GM12878 (cell line): ENCODE results near the gene COPS6. TPM values are rescaled to one million over a fixed set of nuclear protein-coding genes. Genes with fewer than 3 reads are reported as not detected.

ENCODE experiments used
- BCL3 ChIP-seq: IDR thresholded peaks from 2 replicates; pipeline ENCODE4 v1.6.1; 2011; ENCODE audit warnings: borderline replicate concordance, low read depth, mild to moderate bottlenecking, moderate library complexity, low read length; ENCODE audit not compliant: insufficient read depth, poor library complexity, severe bottlenecking
- BCLAF1 ChIP-seq: fragments of 450-650 bp; IDR thresholded peaks from 2 replicates; pipeline ENCODE4 v1.6.1; 2017; ENCODE audit warnings: antibody characterized with exemption, mild to moderate bottlenecking, moderate library complexity
- CUX1 ChIP-seq: IDR thresholded peaks from 2 replicates; pipeline ENCODE4 v1.6.1; 2012; ENCODE audit warnings: improper control_type of control experiment, low read depth, low read length; ENCODE audit not compliant: insufficient replicate concordance
- IRF4 ChIP-seq: IDR thresholded peaks from 2 replicates; pipeline ENCODE4 v1.6.1; 2011; ENCODE audit warnings: low read depth, low read length
- JUNB ChIP-seq: IDR thresholded peaks from 2 replicates; pipeline ENCODE4 v1.6.1; 2016; ENCODE audit warnings: antibody characterized with exemption, mild to moderate bottlenecking
- NFXL1 ChIP-seq: fragments of 450-650 bp; IDR thresholded peaks from 2 replicates; pipeline ENCODE4 v1.6.1; 2017; ENCODE audit warnings: antibody characterized with exemption, mild to moderate bottlenecking, borderline replicate concordance
- NFYB ChIP-seq: IDR thresholded peaks from 2 replicates; pipeline ENCODE4 v1.6.1; 2011; ENCODE audit warnings: low read depth, mild to moderate bottlenecking, low read length, improper control_type of control experiment, moderate library complexity; ENCODE audit not compliant: insufficient read depth
- POU2F2 ChIP-seq: IDR thresholded peaks from 3 replicates; pipeline ENCODE4 v1.6.1; 2011; ENCODE audit warnings: low read depth, mild to moderate bottlenecking, low read length, borderline replicate concordance
- SMAD1 ChIP-seq: fragments of 450-650 bp; IDR thresholded peaks from 2 replicates; pipeline ENCODE4 v1.6.1; 2018; ENCODE audit warnings: mild to moderate bottlenecking, low read depth; ENCODE audit not compliant: partially characterized antibody
- USF1 ChIP-seq: IDR thresholded peaks from 2 replicates; pipeline ENCODE4 v1.6.1; 2011; ENCODE audit warnings: borderline replicate concordance, low read depth, mild to moderate bottlenecking, moderate library complexity, mixed read lengths, low read length; ENCODE audit not compliant: insufficient read depth; ENCODE audit errors: extremely low read length
- WRNIP1 ChIP-seq: IDR thresholded peaks from 2 replicates; pipeline ENCODE4 v1.6.1; 2011; ENCODE audit warnings: low read depth, low read length, improper control_type of control experiment, borderline replicate concordance
- ZNF24 ChIP-seq: fragments of 450-650 bp; IDR thresholded peaks from 2 replicates; pipeline ENCODE4 v1.6.1; 2017; ENCODE audit warnings: antibody characterized with exemption, mild to moderate bottlenecking
- ZNF592 ChIP-seq: fragments of 450-650 bp; IDR thresholded peaks from 2 replicates; pipeline ENCODE4 v1.6.1; 2017; ENCODE audit warnings: mild to moderate bottlenecking, moderate library complexity
- ZNF622 ChIP-seq: fragments of 450-650 bp; IDR thresholded peaks from 2 replicates; pipeline ENCODE4 v1.6.1; 2017; ENCODE audit warnings: mild to moderate bottlenecking, inconsistent platforms
- polyA plus RNA-seq, 11 experiments: library from polyadenylated mRNA; depleted of rRNA in 4 of 11; unstranded in 6 of 11; stranded (reverse) in 5 of 11; fragments of >200 nt; fragmentation: Nextera tagmentation in 4 of 11; fragmentation: Illumina TruSeq in 1 of 11; extraction: Ambion mirVana in 4 of 11; extraction: Trizol in 1 of 11; gene quantifications; 1 replicate in 1 of 11; 2 replicates in 10 of 11; pipeline versions ENCODE4 v1.2.1 to v1.2.3, GENCODE V29; 2011 to 2016; ENCODE audit warnings: inconsistent platforms in 2 of 11, missing spikeins in 2 of 11, low read depth in 1 of 11
- total RNA-seq, 4 experiments: library from RNA; depleted of rRNA in 3 of 4; stranded (reverse); fragments of >200 nt in 3 of 4; fragmentation: Illumina TruSeq in 1 of 4; extraction: Trizol in 1 of 4; gene quantifications; 2 replicates each; pipeline versions ENCODE4 v1.2.1 to v1.2.3, GENCODE V29; 2013 to 2021

Gene COPS6
- total and polyA plus RNA-seq, 10 of the 15 experiments (the other 5 are each of a cell fraction or from before 2014, with no cell fraction given) = 28.5 to 182 (median 81.5) TPM

GRCh38 chr7:100132126-100132525, 43.4 kb downstream of the COPS6 start (continued):
- TF ChIP-seq CUX1 (no peak), WRNIP1 (no peak), ZNF592 (no peak), POU2F2 (no peak), JUNB (no peak), NFXL1 (no peak), BCLAF1 (no peak), ZNF24 (no peak), IRF4 (no peak), SMAD1 (no peak), ZNF622 (no peak), NFYB (no peak), BCL3 (no peak), USF1 (no peak)
